Panc1 (cell line): Measurements from ENCODE around the gene DCUN1D2. TPM values are rescaled to one million over a fixed set of nuclear protein-coding genes. Genes with fewer than 3 reads are reported as not detected.

Experiments used
- ATAC-seq: fragments of 200-7000 bp; cut with Tn5 transposase; 2 replicates; pipeline ENCODE4 v1.9.1; 2020; ENCODE audit warnings: mild to moderate bottlenecking, moderate library complexity
- BruUV-seq: library from RNA; stranded (reverse); fragments of 400-500 nt; replicated peaks from 2 replicates; lab custom pipeline; 2021; lab: Mats Ljungman, UMichigan
- CTCF ChIA-PET: fragments of 300-600 bp; sonication (Branson Sonifier 250); formaldehyde crosslinking; loops from one replicate; lab custom pipeline; 2022; ENCODE audit warnings: antibody characterized with exemption; lab: Charles Lee
- POLR2A ChIA-PET: fragments of 300-600 bp; sonication (Branson Sonifier 250); formaldehyde crosslinking; loops from one replicate; lab custom pipeline; 2022; ENCODE audit warnings: antibody characterized with exemption; lab: Charles Lee
- DNase-seq: peaks from one replicate; pipeline ENCODE4 v3.0.0-alpha.2; 2010; ENCODE audit warnings: low read depth, low spot score
- H3K27ac ChIP-seq: 2 replicates; pipeline ENCODE4 v1.5.1; 2011; ENCODE audit warnings: mild to moderate bottlenecking, low read length, inconsistent platforms
- H3K27me3 ChIP-seq: fragments of 200-500 bp; sonication (Bioruptor generic); 2 replicates; pipeline ENCODE4 v1.6.0; 2014; ENCODE audit warnings: low read length, inconsistent platforms; ENCODE audit not compliant: control insufficient read depth, insufficient read depth
- H3K36me3 ChIP-seq: fragments of 200-500 bp; sonication (Bioruptor generic); 2 replicates; pipeline ENCODE4 v1.5.1; 2014; ENCODE audit warnings: inconsistent platforms, mild to moderate bottlenecking, low read length, moderate library complexity; ENCODE audit not compliant: control insufficient read depth, insufficient read depth
- H3K4me1 ChIP-seq: 2 replicates; pipeline ENCODE4 v1.5.1; 2011; ENCODE audit warnings: inconsistent platforms, mild to moderate bottlenecking, low read length, moderate library complexity; ENCODE audit not compliant: control insufficient read depth, insufficient read depth
- H3K4me3 ChIP-seq, 2 experiments: 2 replicates each; pipeline ENCODE4 v1.5.1; 2011 to 2012; ENCODE audit warnings: low read depth in 2 of 2, low read length in 2 of 2, mild to moderate bottlenecking in 2 of 2, inconsistent platforms in 1 of 2, moderate library complexity in 1 of 2
- H3K9me3 ChIP-seq: fragments of 200-500 bp; sonication (Bioruptor generic); 2 replicates; pipeline ENCODE4 v1.5.1; 2014; ENCODE audit warnings: low read depth, mild to moderate bottlenecking, inconsistent platforms, low read length, moderate library complexity; ENCODE audit not compliant: control insufficient read depth, insufficient read depth
- POLR2AphosphoS5 ChIP-seq: IDR thresholded peaks from 2 replicates; pipeline ENCODE4 v1.6.1; 2012; ENCODE audit warnings: mild to moderate bottlenecking, low read depth, low read length, moderate library complexity
- REST ChIP-seq, 2 experiments: IDR thresholded peaks; 2 replicates each; pipeline ENCODE4 v1.6.1; 2011 to 2012; ENCODE audit warnings: low read depth in 2 of 2, control low read depth in 1 of 2, low read length in 1 of 2, mild to moderate bottlenecking in 1 of 2, moderate library complexity in 1 of 2; ENCODE audit not compliant: insufficient read depth in 1 of 2
- SIN3A ChIP-seq: IDR thresholded peaks from 2 replicates; pipeline ENCODE4 v1.6.1; 2012; ENCODE audit warnings: low read depth, mild to moderate bottlenecking, low read length, moderate library complexity, borderline replicate concordance; ENCODE audit not compliant: insufficient read depth
- TCF7L2 ChIP-seq: IDR thresholded peaks from 2 replicates; pipeline ENCODE4 v1.6.1; 2011; ENCODE audit warnings: mild to moderate bottlenecking, low read depth, low read length, inconsistent platforms
- in situ Hi-C: cut with HindIII; loops from 2 replicates; pipeline ENCODE4 v1.10.0; 2016; ENCODE audit warnings: low sequenced_read_pairs, low pct_unique_long_range_greater_than_20kb
- intact Hi-C: fragments of 100-400 bp; cut with micrococcal nuclease; formaldehyde crosslinking; loops from one replicate; pipeline ENCODE4 v1.10.0; 2022; ENCODE audit not compliant: unreplicated experiment
- total RNA-seq: library from RNA; stranded (reverse); gene quantifications from one replicate; pipeline ENCODE4 v1.2.1, GENCODE V29; 2021; ENCODE audit not compliant: unreplicated experiment
- TF ChIP-seq, protein P1 (sequence below): fragments of 450-650 bp; IDR thresholded peaks from 2 replicates; pipeline ENCODE4 v1.5.1; 2017; ENCODE audit warnings: mild to moderate bottlenecking

The DCUN1D2 gene
- total RNA-seq, 1 experiment from 2014 or later = 22.8 TPM

DNA sequence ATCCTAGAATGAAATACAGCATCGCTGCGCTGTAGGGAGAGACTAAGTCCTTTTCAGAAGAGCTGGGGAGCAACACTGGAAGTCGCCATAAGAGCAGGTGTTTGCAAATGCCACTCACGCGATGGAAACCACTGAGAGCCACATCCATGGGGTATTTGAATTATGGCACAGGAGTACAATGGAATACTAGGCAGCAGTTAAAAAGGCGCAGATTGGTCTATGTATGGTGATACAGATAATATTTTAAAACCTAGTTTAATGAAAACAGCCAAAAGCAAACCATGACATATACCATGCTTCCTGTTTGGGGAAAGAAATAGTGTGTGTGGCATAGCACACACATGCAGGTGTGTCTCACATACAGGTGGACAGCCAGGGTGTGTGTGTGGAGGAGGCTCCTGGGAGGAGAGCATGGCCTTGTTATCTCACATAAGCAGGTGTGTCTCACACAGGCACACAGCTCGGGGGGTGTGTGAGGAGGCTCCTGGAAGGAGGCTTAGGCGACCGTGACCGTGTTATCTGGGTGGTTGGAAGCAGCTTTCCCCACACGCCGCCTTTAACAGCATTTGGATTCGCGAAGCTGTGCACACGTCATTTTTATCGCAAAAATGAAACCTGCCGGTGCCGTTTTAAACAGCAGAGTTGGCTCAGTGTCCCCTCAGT, 70.8 kb downstream of the DCUN1D2 start:
- POLR2A ChIA-PET = interaction anchor here (0.6 kb wide), 1 partner anchor 31 kb away, joined by 3 read pairs; no protein-coding TSS in a partner anchor
- CTCF ChIA-PET = no interaction called here
- Histone ChIP-seq H3K4me3 (no peak overlapping the region), H3K4me1 (no peaks in the 10 kb centered on the region), H3K9me3 (no peaks in the 10 kb centered on the region), H3K27ac (no peak overlapping the region), H3K36me3 (no peaks in the 10 kb centered on the region), H3K27me3 (no peaks in the 10 kb centered on the region)
- TF ChIP-seq REST (IDR thresholded peaks at IDR 0.05; ENCODE audit: insufficient read depth in 1 of 2, low read depth in 2 of 2, low read length in 1 of 2) = no peak
- no peak for TF ChIP-seq POLR2AphosphoS5
- TF ChIP-seq SIN3A = no peak
- TF ChIP-seq TCF7L2 = no peak
- TF ChIP-seq, protein P1, sequence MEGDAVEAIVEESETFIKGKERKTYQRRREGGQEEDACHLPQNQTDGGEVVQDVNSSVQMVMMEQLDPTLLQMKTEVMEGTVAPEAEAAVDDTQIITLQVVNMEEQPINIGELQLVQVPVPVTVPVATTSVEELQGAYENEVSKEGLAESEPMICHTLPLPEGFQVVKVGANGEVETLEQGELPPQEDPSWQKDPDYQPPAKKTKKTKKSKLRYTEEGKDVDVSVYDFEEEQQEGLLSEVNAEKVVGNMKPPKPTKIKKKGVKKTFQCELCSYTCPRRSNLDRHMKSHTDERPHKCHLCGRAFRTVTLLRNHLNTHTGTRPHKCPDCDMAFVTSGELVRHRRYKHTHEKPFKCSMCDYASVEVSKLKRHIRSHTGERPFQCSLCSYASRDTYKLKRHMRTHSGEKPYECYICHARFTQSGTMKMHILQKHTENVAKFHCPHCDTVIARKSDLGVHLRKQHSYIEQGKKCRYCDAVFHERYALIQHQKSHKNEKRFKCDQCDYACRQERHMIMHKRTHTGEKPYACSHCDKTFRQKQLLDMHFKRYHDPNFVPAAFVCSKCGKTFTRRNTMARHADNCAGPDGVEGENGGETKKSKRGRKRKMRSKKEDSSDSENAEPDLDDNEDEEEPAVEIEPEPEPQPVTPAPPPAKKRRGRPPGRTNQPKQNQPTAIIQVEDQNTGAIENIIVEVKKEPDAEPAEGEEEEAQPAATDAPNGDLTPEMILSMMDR = no peak
- DNase-seq (no peak), ATAC-seq (no peak)
- in situ Hi-C loops = no loop called here
- BruUV-seq = no TSS peak
- intact Hi-C loops = no loop called here

GRCh38 chr13:113418722-113419049, 71.8 kb downstream of the DCUN1D2 start:
- H3K36me3 ChIP-seq = no peaks in the 10 kb centered on the region
- CTCF ChIA-PET = no interaction called here
- no peaks in the 10 kb centered on the region for H3K27me3 ChIP-seq
- no peak for ATAC-seq
- in situ Hi-C loops (no loop called here), intact Hi-C loops (no loop called here)
- no TSS peak for BruUV-seq
- no peaks in the 10 kb centered on the region for H3K4me1 ChIP-seq
- no peak overlapping the region for H3K27ac ChIP-seq
- H3K4me3 ChIP-seq = no peak overlapping the region
- POLR2A ChIA-PET = no interaction called here
- DNase-seq = no peak
- no peaks in the 10 kb centered on the region for H3K9me3 ChIP-seq
- TF ChIP-seq REST (IDR thresholded peaks at IDR 0.05; ENCODE audit: insufficient read depth in 1 of 2, low read depth in 2 of 2, low read length in 1 of 2) (no peak), POLR2AphosphoS5 (no peak), TCF7L2 (no peak), SIN3A (no peak)
- TF ChIP-seq, protein P1 = no peak
